Measurements from ENCODE around the gene SDC3.

Gene SDC3

DNA sequence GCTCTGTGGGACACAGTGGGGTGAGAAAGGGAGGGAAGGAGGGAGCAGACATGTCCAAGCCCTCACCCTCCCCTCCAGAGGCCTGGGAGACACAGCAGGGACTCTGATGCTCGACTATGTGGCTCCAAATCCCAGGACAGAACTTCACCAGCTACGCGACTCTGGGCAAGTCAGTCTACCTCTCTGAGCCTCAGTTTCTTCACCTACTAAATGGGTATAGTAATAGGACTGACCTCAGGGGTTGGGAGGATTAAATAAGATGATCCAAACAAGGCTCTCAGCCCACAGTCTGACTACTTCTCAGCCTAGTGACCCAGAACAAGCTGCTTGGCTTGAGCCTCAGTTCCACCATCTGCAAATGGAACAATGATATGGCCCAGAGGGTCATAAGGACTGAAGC is 19.6 kb downstream of the SDC3 start:
- DNase-seq (ENCODE audit: low read depth): no peak

DNA sequence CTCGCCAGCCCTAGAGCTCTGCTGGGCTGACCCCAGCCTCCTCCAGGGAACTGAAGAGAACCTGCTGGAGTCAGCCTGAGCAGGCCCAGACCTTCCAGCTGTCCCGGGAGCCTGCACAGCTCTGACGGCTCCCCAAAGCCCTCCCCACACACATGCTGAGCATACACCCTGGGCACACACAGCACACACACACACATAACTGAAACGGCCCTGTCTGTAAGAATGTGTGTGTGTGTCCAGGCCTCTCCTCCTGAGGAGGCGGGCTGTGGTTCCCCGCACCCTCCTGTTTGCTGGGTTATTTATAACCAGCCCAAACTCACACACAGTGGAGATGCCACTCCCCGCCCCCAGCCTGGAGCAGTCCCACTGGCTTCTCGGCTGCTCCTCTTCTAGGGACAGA is 20.2 kb downstream of the SDC3 start:
- DNase-seq (ENCODE audit: low read depth): no peak

DNA sequence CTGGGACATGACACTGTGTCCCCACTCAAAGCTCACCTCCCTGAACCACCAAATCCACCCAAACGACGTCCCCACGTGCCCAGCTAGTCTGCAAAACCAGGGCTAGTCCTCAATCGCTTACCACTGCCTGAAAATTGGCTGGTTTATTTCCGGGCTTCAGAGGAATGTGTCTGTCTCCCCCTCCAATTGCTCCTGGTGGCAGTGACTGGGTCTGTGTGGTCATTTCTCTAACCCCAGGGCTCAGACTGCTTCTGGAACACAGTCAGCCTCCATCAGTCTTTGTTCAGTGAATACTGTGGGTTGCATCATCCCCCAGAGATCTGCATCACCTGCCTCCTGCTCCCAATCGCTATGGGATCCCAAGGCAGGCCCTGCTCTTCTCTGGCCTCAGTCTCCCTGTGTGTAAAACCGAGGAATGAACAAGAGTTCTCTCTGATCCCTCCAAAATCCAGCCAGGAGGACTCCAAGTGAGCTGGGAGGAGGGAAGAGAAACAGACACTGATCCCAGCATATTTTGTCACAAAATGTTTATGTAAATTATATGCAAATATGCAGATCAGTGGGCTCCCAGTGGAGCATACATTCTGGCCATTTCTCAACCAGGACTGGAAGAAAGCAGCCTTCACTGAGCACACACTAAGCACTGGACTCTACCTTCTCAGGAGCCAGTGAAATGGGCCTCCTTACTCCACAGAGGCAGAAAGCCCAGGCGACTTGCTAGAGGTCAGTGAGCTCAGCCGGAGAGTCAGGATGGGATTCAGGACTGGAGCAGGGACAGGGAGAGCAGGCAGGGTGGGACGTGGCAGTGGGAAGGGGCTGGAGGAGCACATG is 20.9 kb downstream of the SDC3 start:
- no peak for DNase-seq (ENCODE audit: low read depth)

DNA sequence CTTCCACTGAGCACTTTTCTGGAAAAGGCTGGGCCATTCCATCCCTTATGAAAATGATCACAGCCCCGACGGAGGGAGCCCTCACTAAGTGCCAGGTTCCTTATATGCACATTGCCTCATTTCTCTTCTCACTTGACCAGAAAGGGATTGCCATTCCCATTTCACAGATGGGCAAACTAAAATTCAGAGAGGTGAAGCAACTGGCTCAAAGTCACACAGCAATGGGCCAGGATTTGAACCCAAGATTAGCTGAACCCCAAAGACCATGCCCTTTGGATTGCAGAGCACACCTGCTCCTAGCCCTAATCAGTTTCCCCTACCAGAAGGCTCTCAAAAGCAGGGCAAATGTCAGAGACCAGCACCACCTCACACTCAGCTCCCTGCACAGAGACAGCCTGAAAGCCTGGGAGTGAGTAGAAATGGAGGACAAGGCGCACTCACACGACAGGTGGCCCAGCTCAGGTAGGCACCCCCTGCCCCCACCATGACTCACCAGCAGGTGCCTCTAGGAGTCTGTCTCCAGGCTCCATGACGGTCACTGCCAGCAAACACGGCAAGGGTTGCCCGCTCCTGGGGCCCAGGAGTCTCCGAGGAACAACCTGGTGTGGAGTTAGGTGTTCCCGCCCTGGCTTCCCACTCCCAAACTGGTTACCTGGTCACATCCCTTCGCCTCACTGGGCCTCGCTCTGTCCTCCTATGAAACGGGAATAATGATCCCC is 21.7 kb downstream of the SDC3 start:
- DNase-seq (ENCODE audit: low read depth): no peak

DNA sequence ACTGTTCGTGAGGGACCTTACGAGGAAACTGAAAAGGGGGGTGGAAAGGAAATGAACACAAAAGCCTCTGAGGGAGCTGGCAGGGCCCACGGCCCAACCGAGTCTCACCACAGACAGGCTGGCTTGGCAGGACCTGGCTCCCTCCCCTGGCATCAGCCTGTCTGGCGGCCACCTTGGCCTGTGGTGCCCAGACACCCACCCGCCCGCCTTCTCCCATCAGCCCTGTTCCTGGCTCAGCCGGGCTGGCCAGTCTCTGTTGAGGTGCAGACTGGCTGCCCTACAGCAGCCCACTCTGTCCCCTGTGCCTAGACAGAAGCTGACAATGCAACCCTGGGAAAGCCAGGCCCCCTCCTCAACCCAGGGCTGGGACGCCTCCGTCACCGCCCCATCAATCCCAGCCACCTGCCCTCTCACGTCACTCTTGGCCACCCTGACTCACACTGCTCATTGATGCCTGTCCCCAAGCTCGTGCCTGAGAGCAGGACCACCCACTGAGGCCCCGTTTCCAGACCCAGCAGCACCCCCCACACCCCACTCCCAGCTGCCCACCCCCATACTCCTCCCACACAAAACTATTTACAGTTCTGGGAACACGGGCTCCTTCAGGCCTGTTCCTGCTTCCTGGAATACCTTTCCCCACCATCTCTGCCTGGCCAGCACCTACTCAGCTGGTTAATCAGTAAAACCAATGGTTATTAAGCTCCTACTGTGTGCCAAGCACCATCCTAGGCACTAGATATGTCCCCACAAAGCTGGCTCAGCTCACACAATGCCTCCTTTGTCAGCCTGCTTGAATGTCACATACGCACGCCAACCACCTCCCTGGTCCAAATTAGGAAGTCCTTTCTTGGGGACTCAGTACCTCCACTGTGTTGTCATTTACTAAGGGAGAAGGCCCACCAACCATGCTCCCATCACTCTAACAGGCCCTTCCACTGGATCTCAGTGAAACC is 22.7 kb downstream of the SDC3 start:
- no peak for DNase-seq (ENCODE audit: low read depth)

DNA sequence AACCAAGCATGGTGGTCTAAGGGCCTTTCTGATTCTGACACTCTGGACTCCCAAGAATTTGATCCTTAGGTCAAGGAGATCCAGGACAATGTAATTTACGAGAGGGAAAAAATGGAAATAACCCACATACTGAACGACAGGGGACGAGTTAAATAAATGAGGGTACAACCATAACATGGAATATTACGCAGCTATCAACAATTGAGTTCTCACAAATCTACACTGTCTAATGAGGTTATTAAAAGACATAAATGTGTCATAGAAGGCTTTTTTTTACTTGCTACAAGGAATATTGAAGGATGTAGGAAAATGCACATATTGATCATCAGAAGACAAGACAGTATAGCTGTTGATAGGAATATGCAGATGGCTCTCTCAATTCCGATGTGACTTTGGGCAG is 23.8 kb downstream of the SDC3 start:
- no peak for DNase-seq (ENCODE audit: low read depth)

DNA sequence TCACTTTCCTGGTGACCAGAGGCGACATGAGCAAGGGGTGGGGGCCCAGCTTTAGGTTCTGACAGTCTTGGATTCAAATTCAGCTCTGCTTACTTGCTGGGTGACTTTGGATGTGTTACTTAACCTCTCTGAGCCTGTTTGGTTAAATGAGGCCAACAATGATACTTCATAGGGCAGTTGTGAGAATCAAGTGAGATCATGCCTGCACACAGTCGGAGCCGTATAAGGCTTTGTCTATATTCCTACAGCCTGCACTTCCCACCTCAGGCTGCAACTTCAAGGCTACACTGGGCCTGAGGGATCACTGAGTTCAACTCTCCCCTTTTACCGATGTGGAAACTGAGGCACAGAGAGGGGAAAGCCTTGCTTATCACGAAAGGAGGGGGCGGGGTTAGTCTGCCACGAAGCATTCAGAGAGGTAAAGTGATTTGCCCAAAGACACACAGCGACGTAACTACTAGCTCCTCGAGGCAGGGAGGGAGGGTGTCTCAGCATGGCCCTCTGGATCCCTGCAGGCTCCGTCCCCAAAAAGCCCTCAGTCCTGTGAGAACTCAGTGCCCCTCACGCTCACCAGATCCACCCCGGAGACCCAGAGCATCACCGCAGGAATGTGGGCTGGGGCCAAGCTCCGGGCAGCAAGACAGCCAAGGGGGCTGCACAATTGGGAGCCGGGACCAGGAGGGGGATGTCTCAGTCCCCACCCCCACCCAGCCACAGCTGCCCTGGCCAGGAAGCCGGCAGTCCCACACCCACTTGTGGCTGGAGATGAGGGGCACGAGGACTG is 25.0 kb downstream of the SDC3 start:
- DNase-seq (ENCODE audit: low read depth): no peak

DNA sequence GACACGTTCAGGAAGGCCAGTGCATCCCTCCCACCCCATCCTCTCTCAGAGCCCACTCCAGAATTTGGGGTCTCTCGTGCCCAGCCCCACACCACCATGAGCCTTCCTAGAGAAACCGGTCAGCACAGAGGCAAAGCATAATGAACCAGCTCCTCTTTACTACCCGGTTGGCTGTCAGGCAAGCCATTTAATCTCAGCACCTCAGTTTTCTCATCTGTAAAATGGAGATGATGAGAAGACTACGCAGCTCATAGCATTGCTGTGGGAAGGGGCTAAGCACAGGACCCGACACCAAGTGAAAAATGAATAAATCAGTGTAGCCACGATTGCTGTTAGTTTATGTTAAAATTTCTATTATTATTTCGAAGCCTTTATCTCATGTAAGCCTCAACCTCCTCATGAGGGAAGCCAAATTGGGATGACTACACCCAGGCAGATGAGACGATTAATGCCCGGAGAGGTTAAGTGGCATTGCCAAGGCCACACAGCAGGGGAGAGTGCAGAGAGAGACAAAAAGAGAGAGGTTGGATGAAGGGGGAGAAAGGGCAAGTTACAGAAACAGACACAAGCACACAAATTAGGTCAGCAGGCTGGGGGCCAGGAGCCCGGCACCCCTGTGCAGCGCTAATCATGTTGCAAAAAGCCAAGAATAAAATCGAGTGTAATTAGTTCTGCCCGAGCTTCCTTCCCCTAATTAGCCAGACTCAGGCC is 25.7 kb downstream of the SDC3 start:
- DNase-seq (ENCODE audit: low read depth): no peak

DNA sequence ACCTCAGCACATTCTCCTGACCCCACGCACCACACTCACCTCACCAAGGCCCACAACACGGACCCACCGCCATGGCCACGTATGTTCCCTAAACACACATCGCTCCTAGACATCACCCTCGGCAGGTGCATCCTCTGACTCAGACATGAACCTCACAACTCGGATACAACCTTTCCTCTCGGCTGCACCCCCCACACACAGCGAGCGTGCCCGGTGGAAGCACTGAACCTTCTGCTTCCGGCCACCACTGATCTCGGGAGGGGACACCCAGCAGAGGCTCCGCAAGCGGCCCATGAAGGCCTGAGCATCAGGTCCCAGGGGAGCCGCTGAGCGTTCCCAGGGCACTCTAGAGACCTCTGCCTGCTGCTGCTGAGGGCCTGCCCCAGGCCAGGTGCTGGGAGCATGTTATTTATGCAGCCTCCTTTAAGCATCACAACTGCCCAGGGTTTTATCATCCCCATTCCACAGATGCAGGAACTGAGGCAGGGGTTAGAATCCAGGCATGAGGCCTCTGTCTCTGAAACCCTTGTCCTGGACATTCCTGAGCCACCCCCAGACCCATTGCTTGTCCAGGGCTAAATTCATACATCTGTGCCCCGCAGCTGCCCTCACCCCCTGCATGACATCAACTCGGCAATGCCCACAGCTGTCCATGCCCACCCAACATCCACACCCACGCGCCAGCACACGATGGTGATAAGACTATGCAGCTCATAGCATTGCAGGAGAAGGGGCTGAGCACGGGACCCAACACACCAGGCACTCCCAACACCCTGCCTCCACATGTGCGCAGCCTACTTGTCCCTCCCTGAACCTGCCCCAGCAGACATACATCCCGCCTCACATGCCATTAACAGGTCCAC is 27.0 kb downstream of the SDC3 start:
- peak; percentile 86 for DNase-seq (ENCODE audit: low read depth)

DNA sequence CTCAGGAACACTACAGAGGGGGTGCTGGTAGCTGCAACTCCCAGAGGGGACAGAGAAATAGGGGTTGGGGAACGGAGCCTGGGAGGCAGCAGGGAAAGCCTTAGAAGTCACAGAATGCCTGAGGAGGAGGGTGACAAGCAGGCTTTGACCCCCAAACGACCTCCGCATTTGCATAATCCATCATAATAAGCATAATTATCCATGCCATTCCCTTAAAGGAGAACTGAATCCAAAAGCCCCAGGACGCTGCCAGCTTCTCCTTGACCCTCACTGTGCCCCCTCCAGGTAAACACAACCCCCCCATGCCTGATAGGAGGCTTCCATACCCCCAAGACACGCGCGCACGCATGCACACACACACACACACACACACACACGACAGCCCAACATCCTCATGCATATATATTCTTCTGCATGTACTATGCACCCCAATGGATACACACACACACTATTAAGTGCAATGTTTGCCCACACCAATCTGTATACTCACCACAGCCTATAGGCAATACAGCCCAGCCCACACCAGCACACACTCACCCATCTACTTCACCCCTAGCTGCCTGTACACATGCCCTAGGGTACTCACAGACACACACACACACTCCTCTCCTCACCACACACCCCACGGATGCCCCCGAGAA is 27.8 kb downstream of the SDC3 start:
- no peak for DNase-seq (ENCODE audit: low read depth)

DNA sequence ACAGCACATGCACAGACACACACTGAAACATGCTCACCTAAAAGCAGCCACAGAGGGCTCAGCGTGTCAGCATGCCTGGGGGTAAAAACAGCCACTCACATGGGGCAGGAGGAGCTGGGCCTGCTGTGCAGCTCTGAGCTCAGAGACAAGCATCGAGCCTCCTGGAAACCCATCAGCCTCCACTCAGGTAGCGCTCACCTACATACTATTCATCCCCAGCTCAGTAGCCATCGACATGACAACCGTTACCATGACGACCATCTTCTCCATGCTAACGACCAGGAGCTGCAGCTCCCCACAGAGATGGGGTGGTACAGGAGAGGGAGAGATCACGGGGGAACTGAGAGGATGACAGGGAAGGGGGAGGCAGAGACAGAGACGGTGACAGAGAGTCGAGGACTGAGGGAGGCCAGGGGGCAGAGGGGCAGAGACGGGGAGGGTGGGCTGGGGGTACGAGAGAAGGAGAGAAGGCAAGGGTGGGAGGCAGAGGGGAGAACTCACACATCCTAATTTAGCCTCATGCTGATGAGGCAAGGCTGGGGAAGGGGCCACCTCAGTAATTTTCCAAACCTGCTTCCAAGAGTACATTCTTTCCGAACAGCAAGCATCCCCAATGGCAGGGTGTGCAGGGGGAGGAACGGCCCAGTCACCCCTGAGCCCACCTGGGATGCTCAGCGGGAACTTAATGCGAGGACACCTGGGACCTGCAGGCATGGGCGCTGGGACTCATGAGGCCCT is 28.4 kb downstream of the SDC3 start:
- DNase-seq (ENCODE audit: low read depth): no peak

DNA sequence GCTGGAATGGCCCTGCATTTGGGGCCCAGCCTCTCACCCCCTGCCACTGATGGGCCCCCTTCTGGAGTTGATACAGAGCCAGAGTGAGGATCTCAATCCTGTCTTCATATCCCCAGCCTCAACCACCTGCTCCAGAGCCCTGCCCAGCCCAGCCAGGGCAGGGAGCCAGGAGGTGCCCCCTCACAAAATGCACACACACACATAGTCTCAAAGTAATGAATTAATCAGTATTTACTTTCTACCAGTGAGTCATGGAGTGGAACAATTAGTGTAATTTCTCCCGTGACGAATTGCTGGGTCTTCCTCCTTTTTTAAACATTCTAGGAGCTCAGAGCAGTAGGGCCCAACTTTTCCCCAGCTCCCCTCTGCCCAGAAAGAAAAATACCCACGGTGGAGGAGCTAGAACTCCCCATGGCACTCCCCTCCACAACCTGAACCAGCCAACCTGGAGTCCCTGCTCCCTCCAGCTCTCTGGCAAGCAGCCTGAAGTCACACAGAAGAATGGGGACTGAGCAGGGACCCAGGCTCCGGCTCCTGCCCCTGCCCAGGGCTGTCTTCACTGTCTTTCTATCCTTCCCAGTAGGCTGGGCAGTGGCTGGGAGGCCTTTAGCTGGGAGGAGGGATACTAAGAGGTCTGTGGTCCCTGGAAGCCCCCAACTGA is 29.3 kb downstream of the SDC3 start:
- DNase-seq (ENCODE audit: low read depth): no peak

DNA sequence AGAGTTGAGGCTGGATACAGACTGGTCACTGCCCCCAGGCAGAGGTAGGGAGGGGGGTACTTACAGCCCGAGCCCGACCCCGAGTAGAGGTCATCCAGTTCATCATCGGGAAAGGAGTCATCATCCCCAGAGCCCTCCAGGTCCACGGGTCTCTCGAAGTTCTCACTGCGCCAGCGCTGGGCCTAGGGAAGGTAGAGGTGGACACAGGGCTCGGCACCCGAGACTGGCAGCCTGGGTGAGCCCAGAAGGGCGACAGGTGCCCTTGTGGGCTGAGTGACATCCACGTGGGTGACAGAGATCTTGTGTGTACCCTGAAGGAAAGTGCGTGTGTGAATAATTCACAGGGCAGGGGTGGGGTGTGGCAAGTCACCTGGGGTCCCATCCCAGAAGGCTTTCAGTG is 30.0 kb downstream of the SDC3 start:
- no peak for DNase-seq (ENCODE audit: low read depth)

DNA sequence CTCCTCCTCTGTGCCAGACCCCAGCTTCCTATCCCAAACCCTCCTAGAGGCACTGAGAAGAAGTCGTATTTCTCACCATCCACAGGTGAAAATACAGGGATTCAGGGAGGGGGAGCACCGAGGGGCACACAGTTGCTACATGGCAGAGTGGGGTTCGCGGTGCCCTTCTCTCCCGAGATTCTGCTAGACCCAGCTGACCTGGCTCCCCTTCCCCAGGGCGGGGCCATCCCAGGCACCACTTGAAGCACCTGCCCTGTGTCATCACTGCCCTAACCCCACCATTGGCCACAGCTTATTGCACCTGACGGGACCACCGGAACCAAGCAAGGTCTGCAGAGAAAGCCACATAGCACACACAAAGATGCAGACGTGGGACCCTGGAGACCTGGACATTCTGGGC is 30.5 kb downstream of the SDC3 start:
- no peak for DNase-seq (ENCODE audit: low read depth)

DNA sequence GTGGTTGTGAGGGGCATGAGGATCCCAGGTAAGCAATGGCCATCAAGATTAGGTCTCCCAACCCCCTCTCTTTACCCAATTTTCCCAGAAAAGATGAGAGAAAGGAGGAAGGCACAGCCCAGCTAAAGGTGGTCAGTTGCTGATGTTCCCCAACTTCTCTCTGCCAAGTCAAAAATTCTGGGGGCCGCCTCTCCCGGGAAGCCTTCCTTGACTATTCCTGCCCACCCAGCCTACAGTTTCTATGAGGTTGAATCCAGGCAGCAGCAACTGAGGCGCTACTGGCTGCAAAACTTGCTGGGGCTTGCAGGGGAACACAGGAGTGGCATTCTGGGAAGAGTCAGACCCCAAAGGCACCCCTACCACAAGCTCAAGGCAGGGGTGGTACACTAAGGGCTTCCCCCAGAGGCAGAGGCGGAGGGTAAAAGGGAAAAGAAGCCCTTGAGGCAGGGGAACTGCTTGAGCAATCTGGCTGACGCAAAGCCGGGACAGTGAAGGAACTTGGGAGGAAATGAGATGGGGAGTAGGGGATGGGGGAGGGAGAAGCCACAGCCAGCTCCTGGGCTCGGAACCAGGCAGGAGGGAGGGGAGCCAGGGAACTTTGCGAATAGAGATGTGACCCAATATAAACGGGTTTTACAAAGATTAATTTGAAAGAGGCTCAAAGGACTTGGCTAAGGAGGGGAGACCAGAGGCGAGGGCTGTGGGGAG is 31.2 kb downstream of the SDC3 start:
- no peak for DNase-seq (ENCODE audit: low read depth)

DNA sequence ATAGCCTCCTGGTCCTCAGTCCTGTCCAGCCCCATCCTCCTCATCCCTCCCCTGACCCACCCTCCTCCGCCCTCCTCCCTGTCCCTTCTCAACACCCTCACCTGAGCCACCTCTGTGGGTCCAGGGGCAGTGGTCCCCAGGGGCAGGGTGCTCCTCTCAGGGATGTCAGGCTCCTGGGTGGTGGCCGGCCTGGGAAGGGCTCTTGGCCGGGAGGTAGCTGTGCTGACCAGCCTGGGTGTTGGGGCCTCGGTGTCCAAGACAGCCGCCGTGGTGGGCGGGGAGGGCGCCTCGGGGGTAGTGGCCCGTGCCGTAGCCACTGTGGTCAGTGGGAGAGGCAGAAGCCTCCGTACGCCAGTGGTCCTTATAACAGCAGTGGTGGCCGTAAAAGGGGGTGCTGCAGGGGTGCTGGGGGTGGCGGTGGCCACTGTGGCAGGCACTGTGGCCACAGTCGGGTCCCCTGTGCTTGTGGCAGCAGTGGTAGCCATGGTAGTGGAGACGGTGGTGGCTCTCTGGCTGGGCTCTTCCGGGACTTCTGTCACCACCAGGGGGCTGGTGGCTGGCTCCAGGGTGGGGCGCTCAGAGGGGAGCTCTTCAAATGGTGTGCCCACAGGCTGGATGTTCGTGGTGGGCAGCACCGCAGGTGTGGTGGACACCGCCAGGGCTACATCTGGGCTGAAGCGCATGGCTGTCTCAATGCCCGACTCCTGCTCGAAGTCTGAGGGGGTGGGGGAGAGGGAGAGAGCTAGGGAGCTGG is 31.9 kb downstream of the SDC3 start:
- no peak for DNase-seq (ENCODE audit: low read depth)

DNA sequence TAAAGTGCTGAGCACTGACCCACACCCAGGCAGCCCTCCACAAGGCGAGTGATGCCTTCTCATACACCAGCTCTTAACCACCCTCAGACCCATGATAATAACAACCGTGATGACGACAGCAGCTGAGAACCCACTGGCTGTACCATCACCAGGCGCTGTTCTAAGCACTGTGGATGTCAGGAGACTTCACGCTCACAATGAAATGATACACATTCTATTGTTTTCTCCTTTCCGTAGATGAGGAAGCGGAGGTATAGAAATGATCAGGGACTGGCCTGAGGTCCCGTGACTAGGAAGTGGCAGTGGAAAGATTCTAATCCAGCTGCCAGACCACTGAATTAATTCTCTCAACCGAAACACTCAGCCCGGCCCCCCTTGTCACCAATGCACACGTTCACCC is 32.6 kb downstream of the SDC3 start:
- DNase-seq (ENCODE audit: low read depth): no peak

Measured in CMK (cell line).